SK-N-SH (cell line): Measurements from ENCODE around the gene MGAT4A.

ENCODE experiments used
- CTCF ChIP-seq: fragments of 200-600 bp; sonication (generic); IDR thresholded peaks from 2 replicates; pipeline ENCODE4 v1.6.1; 2017; ENCODE audit warnings: antibody characterized with exemption, mild to moderate bottlenecking, moderate library complexity
- EP300 ChIP-seq, 2 experiments: IDR thresholded peaks; 2 replicates each; pipeline versions ENCODE4 v1.4.0 to v1.6.1; 2012; ENCODE audit warnings: borderline replicate concordance in 1 of 2, low read depth in 1 of 2, low read length in 1 of 2
- EZH2phosphoT487 ChIP-seq: fragments of 200-600 bp; sonication (generic); IDR thresholded peaks from 2 replicates; pipeline ENCODE4 v1.6.1; 2017; ENCODE audit warnings: low read depth, mixed run types, mild to moderate bottlenecking, antibody characterized with exemption, moderate library complexity, borderline replicate concordance
- GATA2 ChIP-seq: sonication (generic); formaldehyde crosslinking; IDR thresholded peaks from 2 replicates; pipeline ENCODE4 v1.5.0; 2020; ENCODE audit warnings: mild to moderate bottlenecking, missing genetic modification reagents
- MXI1 ChIP-seq: IDR thresholded peaks from 2 replicates; pipeline ENCODE4 v1.6.1; 2012; ENCODE audit warnings: mild to moderate bottlenecking, low read depth, low read length, improper control_type of control experiment
- PBX3 ChIP-seq: IDR thresholded peaks from 2 replicates; pipeline ENCODE4; 2012
- TF ChIP-seq, protein P1 (sequence below): fragments of 150-350 bp; IDR thresholded peaks from 2 replicates; pipeline ENCODE4 v1.6.1; 2017; ENCODE audit warnings: antibody characterized with exemption, low read length, low read depth, borderline replicate concordance
- TF ChIP-seq, protein P2 (sequence below): IDR thresholded peaks from 2 replicates; pipeline ENCODE4 v1.6.1; 2012; ENCODE audit warnings: mild to moderate bottlenecking, low read depth, low read length, moderate library complexity
- TF ChIP-seq, protein P3 (sequence below): fragments of 150-350 bp; IDR thresholded peaks from 2 replicates; pipeline ENCODE4 v1.6.1; 2016; ENCODE audit warnings: mild to moderate bottlenecking, low read depth, low read length

GRCh38 chr2:98744595-98744994 is 13.7 kb upstream of the MGAT4A start:
- TF ChIP-seq EP300 (IDR thresholded peaks at IDR 0.05; ENCODE audit: borderline replicate concordance in 1 of 2, low read depth in 1 of 2, low read length in 1 of 2): no peak
- no peak for TF ChIP-seq EZH2phosphoT487
- no peak for TF ChIP-seq CTCF
- TF ChIP-seq, protein P1, sequence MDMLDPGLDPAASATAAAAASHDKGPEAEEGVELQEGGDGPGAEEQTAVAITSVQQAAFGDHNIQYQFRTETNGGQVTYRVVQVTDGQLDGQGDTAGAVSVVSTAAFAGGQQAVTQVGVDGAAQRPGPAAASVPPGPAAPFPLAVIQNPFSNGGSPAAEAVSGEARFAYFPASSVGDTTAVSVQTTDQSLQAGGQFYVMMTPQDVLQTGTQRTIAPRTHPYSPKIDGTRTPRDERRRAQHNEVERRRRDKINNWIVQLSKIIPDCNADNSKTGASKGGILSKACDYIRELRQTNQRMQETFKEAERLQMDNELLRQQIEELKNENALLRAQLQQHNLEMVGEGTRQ: no peak
- no peak for TF ChIP-seq GATA2
- TF ChIP-seq PBX3: no peak
- TF ChIP-seq, protein P2, sequence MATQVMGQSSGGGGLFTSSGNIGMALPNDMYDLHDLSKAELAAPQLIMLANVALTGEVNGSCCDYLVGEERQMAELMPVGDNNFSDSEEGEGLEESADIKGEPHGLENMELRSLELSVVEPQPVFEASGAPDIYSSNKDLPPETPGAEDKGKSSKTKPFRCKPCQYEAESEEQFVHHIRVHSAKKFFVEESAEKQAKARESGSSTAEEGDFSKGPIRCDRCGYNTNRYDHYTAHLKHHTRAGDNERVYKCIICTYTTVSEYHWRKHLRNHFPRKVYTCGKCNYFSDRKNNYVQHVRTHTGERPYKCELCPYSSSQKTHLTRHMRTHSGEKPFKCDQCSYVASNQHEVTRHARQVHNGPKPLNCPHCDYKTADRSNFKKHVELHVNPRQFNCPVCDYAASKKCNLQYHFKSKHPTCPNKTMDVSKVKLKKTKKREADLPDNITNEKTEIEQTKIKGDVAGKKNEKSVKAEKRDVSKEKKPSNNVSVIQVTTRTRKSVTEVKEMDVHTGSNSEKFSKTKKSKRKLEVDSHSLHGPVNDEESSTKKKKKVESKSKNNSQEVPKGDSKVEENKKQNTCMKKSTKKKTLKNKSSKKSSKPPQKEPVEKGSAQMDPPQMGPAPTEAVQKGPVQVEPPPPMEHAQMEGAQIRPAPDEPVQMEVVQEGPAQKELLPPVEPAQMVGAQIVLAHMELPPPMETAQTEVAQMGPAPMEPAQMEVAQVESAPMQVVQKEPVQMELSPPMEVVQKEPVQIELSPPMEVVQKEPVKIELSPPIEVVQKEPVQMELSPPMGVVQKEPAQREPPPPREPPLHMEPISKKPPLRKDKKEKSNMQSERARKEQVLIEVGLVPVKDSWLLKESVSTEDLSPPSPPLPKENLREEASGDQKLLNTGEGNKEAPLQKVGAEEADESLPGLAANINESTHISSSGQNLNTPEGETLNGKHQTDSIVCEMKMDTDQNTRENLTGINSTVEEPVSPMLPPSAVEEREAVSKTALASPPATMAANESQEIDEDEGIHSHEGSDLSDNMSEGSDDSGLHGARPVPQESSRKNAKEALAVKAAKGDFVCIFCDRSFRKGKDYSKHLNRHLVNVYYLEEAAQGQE: no peak
- TF ChIP-seq, protein P3, sequence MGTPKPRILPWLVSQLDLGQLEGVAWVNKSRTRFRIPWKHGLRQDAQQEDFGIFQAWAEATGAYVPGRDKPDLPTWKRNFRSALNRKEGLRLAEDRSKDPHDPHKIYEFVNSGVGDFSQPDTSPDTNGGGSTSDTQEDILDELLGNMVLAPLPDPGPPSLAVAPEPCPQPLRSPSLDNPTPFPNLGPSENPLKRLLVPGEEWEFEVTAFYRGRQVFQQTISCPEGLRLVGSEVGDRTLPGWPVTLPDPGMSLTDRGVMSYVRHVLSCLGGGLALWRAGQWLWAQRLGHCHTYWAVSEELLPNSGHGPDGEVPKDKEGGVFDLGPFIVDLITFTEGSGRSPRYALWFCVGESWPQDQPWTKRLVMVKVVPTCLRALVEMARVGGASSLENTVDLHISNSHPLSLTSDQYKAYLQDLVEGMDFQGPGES: no peak
- no peak for TF ChIP-seq MXI1
